Tibial nerve (tissue), 4 donors: Measurements from ENCODE around the gene LDHD.

ENCODE experiments used
- CTCF ChIP-seq, 5 experiments: fragments of 200-600 bp in 3 of 5; fragments of 450-650 bp in 2 of 5; sonication (generic) in 3 of 5; IDR thresholded peaks; one replicate each; pipeline ENCODE4 v1.5.1; 2016 to 2019; ENCODE audit warnings: antibody characterized with exemption in 5 of 5, mild to moderate bottlenecking in 3 of 5, moderate library complexity in 2 of 5
- EP300 ChIP-seq, 2 donors: sonication (generic); formaldehyde crosslinking; IDR thresholded peaks; one replicate each; pipeline ENCODE4 v1.6.1; 2017; ENCODE audit warnings: antibody characterized with exemption in 2 of 2, mild to moderate bottlenecking in 1 of 2

GRCh38 chr16:75086688-75087374 is 29.7 kb downstream of the LDHD start:
- no peak for TF ChIP-seq CTCF (IDR thresholded peaks at IDR 0.05)
- TF ChIP-seq EP300 (IDR thresholded peaks at IDR 0.05) = no peak
